Activated CD8-positive, alpha-beta T cell treated with anti-CD3 and anti-CD28 coated beads for 36 hours (primary cell): Measurements from ENCODE around the gene VPS9D1. TPM values are rescaled to one million over a fixed set of nuclear protein-coding genes. Genes with fewer than 3 reads are reported as not detected.
"Not testable (repeated sequence)": the region's sequence is repeated elsewhere in the genome, so short reads cannot be mapped to it uniquely, and the experiment has no call there.

ENCODE experiments used
- ATAC-seq: fragments of 200-7000 bp; cut with Tn5 transposase; one replicate; pipeline ENCODE4 v1.10.0; 2021; ENCODE audit warnings: mild to moderate bottlenecking, moderate library complexity
- CTCF ChIA-PET: fragments of 350-600 bp; sonication (Branson Sonifier 250); formaldehyde crosslinking; loops from one replicate; lab custom pipeline; 2021; ENCODE audit warnings: antibody characterized with exemption; lab: Charles Lee
- POLR2A ChIA-PET: fragments of 350-600 bp; sonication (Branson Sonifier 250); formaldehyde crosslinking; loops from one replicate; lab custom pipeline; 2021; ENCODE audit warnings: antibody characterized with exemption; lab: Charles Lee
- DNase-seq: peaks from one replicate; pipeline ENCODE4 v3.0.0-alpha.2; 2020
- H3K27ac Mint-ChIP-seq: one replicate; pipeline ENCODE4 v1.8.0; 2021; ENCODE audit warnings: mild to moderate bottlenecking, mixed read lengths
- H3K27me3 Mint-ChIP-seq: one replicate; pipeline ENCODE4 v1.8.0; 2021; ENCODE audit warnings: mixed read lengths
- H3K36me3 Mint-ChIP-seq: one replicate; pipeline ENCODE4 v1.8.0; 2021; ENCODE audit warnings: low read depth, mixed read lengths
- H3K4me1 Mint-ChIP-seq: one replicate; pipeline ENCODE4 v1.8.0; 2021; ENCODE audit warnings: low read depth, mixed read lengths
- H3K4me3 Mint-ChIP-seq: one replicate; pipeline ENCODE4 v1.8.0; 2021; ENCODE audit warnings: mild to moderate bottlenecking, moderate library complexity, mixed read lengths
- H3K9me3 Mint-ChIP-seq: one replicate; pipeline ENCODE4 v1.8.0; 2021; ENCODE audit warnings: mixed read lengths
- CTCF ChIP-seq: fragments of 200-600 bp; IDR thresholded peaks from one replicate; pipeline ENCODE4 v1.8.0; 2022; ENCODE audit warnings: antibody characterized with exemption, mild to moderate bottlenecking
- intact Hi-C: fragments of 100-400 bp; cut with micrococcal nuclease; formaldehyde crosslinking; loops from one replicate; pipeline ENCODE4 v1.10.0; 2022
- total RNA-seq, 2 experiments: library from RNA; stranded (reverse); gene quantifications; one replicate each; pipeline ENCODE4 v1.2.3, GENCODE V29; 2021

VPS9D1 gene
- total RNA-seq, 2 experiments from 2014 or later: 1.5 to 1.6 TPM

- ChIA-PET POLR2A (interaction anchor here (1.0 to 2.6 kb wide), 4 partner anchors 10 to 30 kb away, joined by 3 to 10 read pairs (median 6); no protein-coding TSS in a partner anchor), CTCF (interaction anchor here (0.7 to 4.2 kb wide), 5 partner anchors 89 to 169 kb away, joined by 3 to 58 read pairs (median 3); partner anchors contain the start of genes FANCA and TCF25)
- H3K27me3 Mint-ChIP-seq: no peaks in the 10 kb centered on the region
- intact Hi-C loops: loop anchor here (10.0 kb wide), 1 partner anchor 91 kb away; no protein-coding TSS in a partner anchor
- no peak overlapping the region for H3K27ac Mint-ChIP-seq
- peaks cover 18% of the 10 kb centered on the region for H3K4me1 Mint-ChIP-seq
- no peaks in the 10 kb centered on the region for H3K36me3 Mint-ChIP-seq
- H3K4me3 Mint-ChIP-seq: no peak overlapping the region
- no peaks in the 10 kb centered on the region for H3K9me3 Mint-ChIP-seq
- no peak for DNase-seq
- no peak for ATAC-seq
- TF ChIP-seq CTCF: no peak
Measured at GRCh38 chr16:89704281-89704680, 16.4 kb downstream of the VPS9D1 start.

- ChIA-PET CTCF (interaction anchor here (1.0 to 3.4 kb wide), 15 partner anchors 8 to 372 kb away, joined by 3 to 28 read pairs (median 4); partner anchors contain the start of genes CDK10 and TCF25), POLR2A (interaction anchor here (1.2 to 2.6 kb wide), 7 partner anchors 9 to 172 kb away, joined by 5 to 11 read pairs (median 7); partner anchors contain the start of genes CHMP1A, SPATA33 and TCF25)
- Mint-ChIP-seq H3K9me3 (no peaks in the 10 kb centered on the region), H3K27ac (peak within 1 kb of the TSS; percentile 71), H3K27me3 (no peaks in the 10 kb centered on the region), H3K4me3 (peak within 1 kb of the TSS; percentile 69), H3K4me1 (peaks cover 18% of the 10 kb centered on the region), H3K36me3 (no peaks in the 10 kb centered on the region)
- DNase-seq (peak; percentile 96), ATAC-seq (peak; percentile 85)
- intact Hi-C loops: loop anchor here (10.0 kb wide), 1 partner anchor 93 kb away; no protein-coding TSS in a partner anchor
- TF ChIP-seq CTCF: peak; percentile 15
Measured at GRCh38 chr16:89701425-89702406, 19.0 kb downstream of the VPS9D1 start, which contains the start of gene SPATA2L. SPATA2L (minus strand) TSS chr16:89701705; CDS start chr16:89701232, 473 bp downstream.

GRCh38 chr16:89700649-89701424 lies 19.9 kb downstream of the VPS9D1 start:
- H3K4me1 Mint-ChIP-seq: peaks cover 23% of the 10 kb centered on the region
- TF ChIP-seq CTCF: peak; percentile 24
- H3K27ac Mint-ChIP-seq: peak overlapping the region; percentile 25
- ChIA-PET POLR2A (interaction anchor here (1.2 to 3.6 kb wide), 11 partner anchors 8 to 172 kb away, joined by 3 to 21 read pairs (median 6); partner anchors contain the start of genes CDK10, CHMP1A, SPATA33 and TCF25), CTCF (interaction anchor here (0.7 to 3.4 kb wide), 42 partner anchors 9 to 373 kb away, joined by 3 to 28 read pairs (median 4); partner anchors contain the start of genes CDK10, CHMP1A, CPNE7 and SPATA33)
- H3K36me3 Mint-ChIP-seq: peaks cover under 1% of the 10 kb centered on the region
- H3K9me3 Mint-ChIP-seq: no peaks in the 10 kb centered on the region
- intact Hi-C loops: loop anchor here (10.0 kb wide), 1 partner anchor 94 kb away; no protein-coding TSS in a partner anchor
- ATAC-seq (peak; percentile 29), DNase-seq (peak; percentile 73)
- no peaks in the 10 kb centered on the region for H3K27me3 Mint-ChIP-seq
- peak overlapping the region; percentile 67 for H3K4me3 Mint-ChIP-seq

GRCh38 chr16:89700100-89700648 lies 20.5 kb downstream of the VPS9D1 start:
- H3K9me3 Mint-ChIP-seq: no peaks in the 10 kb centered on the region
- H3K27ac Mint-ChIP-seq: peak overlapping the region; percentile 25
- peak; percentile 17 for ATAC-seq

GRCh38 chr16:89699629-89700099 lies 21.0 kb downstream of the VPS9D1 start:
- H3K27ac Mint-ChIP-seq, ATAC-seq, H3K36me3 Mint-ChIP-seq, H3K9me3 Mint-ChIP-seq, H3K27me3 Mint-ChIP-seq, DNase-seq: not testable (repeated sequence)
- intact Hi-C loops: loop anchor here (10.0 kb wide), 1 partner anchor 95 kb away; no protein-coding TSS in a partner anchor
- ChIA-PET CTCF (interaction anchor here (0.8 to 3.4 kb wide), 34 partner anchors 10 to 322 kb away, joined by 3 to 28 read pairs (median 4); partner anchors contain the start of genes CDK10, CHMP1A, CPNE7 and SPATA33), POLR2A (interaction anchor here (0.6 to 3.6 kb wide), 12 partner anchors 9 to 174 kb away, joined by 3 to 21 read pairs (median 4); partner anchors contain the start of genes CDK10, CHMP1A, SPATA33 and TCF25)
- H3K4me3 Mint-ChIP-seq: peak overlapping the region; percentile 67
- H3K4me1 Mint-ChIP-seq: peaks cover 27% of the 10 kb centered on the region

More at GRCh38 chr16:89700100-89700648, 20.5 kb downstream of the VPS9D1 start:
- peak; percentile 98 for DNase-seq
- POLR2A ChIA-PET: interaction anchor here (1.3 to 3.6 kb wide), 12 partner anchors 9 to 173 kb away, joined by 3 to 21 read pairs (median 5); partner anchors contain the start of genes CDK10, CHMP1A, SPATA33 and TCF25
- peaks cover 5% of the 10 kb centered on the region for H3K36me3 Mint-ChIP-seq
- TF ChIP-seq CTCF: peak; percentile 88
- H3K4me3 Mint-ChIP-seq: peak overlapping the region; percentile 67
- intact Hi-C loops: loop anchor here (10.0 kb wide), 1 partner anchor 95 kb away; no protein-coding TSS in a partner anchor
- peaks cover 27% of the 10 kb centered on the region for H3K4me1 Mint-ChIP-seq
- CTCF ChIA-PET: interaction anchor here (0.7 to 3.4 kb wide), 44 partner anchors 8 to 374 kb away, joined by 3 to 28 read pairs (median 4); partner anchors contain the start of genes CDK10, CHMP1A, CPNE7 and SPATA33
- no peaks in the 10 kb centered on the region for H3K27me3 Mint-ChIP-seq

GRCh38 chr16:89698717-89699116 lies 22.0 kb downstream of the VPS9D1 start:
- POLR2A ChIA-PET: interaction anchor here (0.6 to 3.6 kb wide), 6 partner anchors 12 to 723 kb away, joined by 3 to 21 read pairs (median 3); partner anchors contain the start of genes CDK10, CHMP1A, SPATA33 and TCF25
- peaks cover 27% of the 10 kb centered on the region for H3K4me1 Mint-ChIP-seq
- H3K9me3 Mint-ChIP-seq, ATAC-seq, H3K36me3 Mint-ChIP-seq, H3K27me3 Mint-ChIP-seq, intact Hi-C loops, H3K27ac Mint-ChIP-seq, H3K4me3 Mint-ChIP-seq, DNase-seq: not testable (repeated sequence)
- CTCF ChIA-PET: interaction anchor here (0.7 to 3.4 kb wide), 10 partner anchors 10 to 212 kb away, joined by 3 to 28 read pairs (median 12); partner anchors contain the start of gene CDK10
